Measurements from ENCODE around the gene REEP5. TPM values are rescaled to one million over a fixed set of nuclear protein-coding genes. Genes with fewer than 3 reads are reported as not detected.

REEP5 gene
- total RNA-seq, 1 experiment from 2014 or later: 112 TPM

GRCh38 chr5:112918679-112919078 is 3.3 kb downstream of the REEP5 start:
- TF ChIP-seq POLR2AphosphoS5 (IDR thresholded peaks at IDR 0.05; ENCODE audit: low read depth, low read length): no peak
- TF ChIP-seq CTCF (IDR thresholded peaks at IDR 0.05): no peak
- TF ChIP-seq TCF7L2 (IDR thresholded peaks at IDR 0.05; ENCODE audit: low read depth, low read length): no peak
- no peak for TF ChIP-seq REST (IDR thresholded peaks at IDR 0.05; ENCODE audit: insufficient read depth in 1 of 2, low read depth in 2 of 2, low read length in 1 of 2)
- TF ChIP-seq SIN3A (IDR thresholded peaks at IDR 0.05; ENCODE audit: borderline replicate concordance, insufficient read depth, low read depth, low read length): no peak
- no TSS peak for BruUV-seq (replicated peaks)
- ChIA-PET POLR2A (interaction anchor here (0.6 kb wide), 1 partner anchor 10 kb away, joined by 9 read pairs; no protein-coding TSS in a partner anchor), CTCF (no interaction called here)
- intact Hi-C loops (cut with micrococcal nuclease; ENCODE audit: unreplicated experiment): no loop called here
- Histone ChIP-seq H3K9me3 (ENCODE audit: control insufficient read depth, insufficient read depth, low read depth, low read length) (no peaks in the 10 kb centered on the region), H3K4me1 (ENCODE audit: control insufficient read depth, insufficient read depth, low read length) (peaks cover 51% of the 10 kb centered on the region), H3K36me3 (ENCODE audit: control insufficient read depth, insufficient read depth, low read length) (peaks cover 30% of the 10 kb centered on the region), H3K27ac (ENCODE audit: low read length) (no peak overlapping the region; the same call in 1 of the 2 replicates), H3K27me3 (ENCODE audit: control insufficient read depth, insufficient read depth, low read length) (no peaks in the 10 kb centered on the region), H3K4me3 (ENCODE audit: low read depth in 2 of 2, low read length in 2 of 2) (no peak overlapping the region)
- in situ Hi-C loops (cut with HindIII; ENCODE audit: low pct_unique_long_range_greater_than_20kb, low sequenced_read_pairs): no loop called here
- DNase-seq (ENCODE audit: low read depth, low spot score): no peak
- no peak for ATAC-seq

GRCh38 chr5:112918136-112918535 is 3.9 kb downstream of the REEP5 start:
- no peak for DNase-seq (ENCODE audit: low read depth, low spot score)
- H3K36me3 ChIP-seq (ENCODE audit: control insufficient read depth, insufficient read depth, low read length): peaks cover 31% of the 10 kb centered on the region
- H3K9me3 ChIP-seq (ENCODE audit: control insufficient read depth, insufficient read depth, low read depth, low read length): no peaks in the 10 kb centered on the region
- POLR2A ChIA-PET: no interaction called here
- CTCF ChIA-PET: interaction anchor here (0.6 kb wide), 1 partner anchor 70 kb away, joined by 4 read pairs; no protein-coding TSS in a partner anchor
- TF ChIP-seq REST (IDR thresholded peaks at IDR 0.05; ENCODE audit: insufficient read depth in 1 of 2, low read depth in 2 of 2, low read length in 1 of 2): no peak
- no peak for TF ChIP-seq POLR2AphosphoS5 (IDR thresholded peaks at IDR 0.05; ENCODE audit: low read depth, low read length)
- TF ChIP-seq SIN3A (IDR thresholded peaks at IDR 0.05; ENCODE audit: borderline replicate concordance, insufficient read depth, low read depth, low read length): no peak
- no peak for TF ChIP-seq CTCF (IDR thresholded peaks at IDR 0.05)
- TF ChIP-seq TCF7L2 (IDR thresholded peaks at IDR 0.05; ENCODE audit: low read depth, low read length): no peak
- in situ Hi-C loops (cut with HindIII; ENCODE audit: low pct_unique_long_range_greater_than_20kb, low sequenced_read_pairs) (no loop called here), intact Hi-C loops (cut with micrococcal nuclease; ENCODE audit: unreplicated experiment) (no loop called here)
- ATAC-seq: no peak
- no peak overlapping the region for H3K27ac ChIP-seq (ENCODE audit: low read length)
- no peaks in the 10 kb centered on the region for H3K27me3 ChIP-seq (ENCODE audit: control insufficient read depth, insufficient read depth, low read length)
- no TSS peak for BruUV-seq (replicated peaks)
- H3K4me3 ChIP-seq (ENCODE audit: low read depth in 2 of 2, low read length in 2 of 2): no peak overlapping the region
- peaks cover 46% of the 10 kb centered on the region for H3K4me1 ChIP-seq (ENCODE audit: control insufficient read depth, insufficient read depth, low read length)
